Measurements from ENCODE around the gene CCDC92. TPM values are rescaled to one million over a fixed set of nuclear protein-coding genes. Genes with fewer than 3 reads are reported as not detected.

The CCDC92 gene
- total RNA-seq, 1 experiment from 2014 or later, result 16.8 TPM

GRCh38 chr12:124009781-124010180 is 37.1 kb upstream of the CCDC92 start:
- peaks cover 66% of the 10 kb centered on the region for H3K36me3 Mint-ChIP-seq (ENCODE audit: insufficient read depth, unreplicated experiment)
- BruUV-seq (replicated peaks), result no TSS peak

DNA sequence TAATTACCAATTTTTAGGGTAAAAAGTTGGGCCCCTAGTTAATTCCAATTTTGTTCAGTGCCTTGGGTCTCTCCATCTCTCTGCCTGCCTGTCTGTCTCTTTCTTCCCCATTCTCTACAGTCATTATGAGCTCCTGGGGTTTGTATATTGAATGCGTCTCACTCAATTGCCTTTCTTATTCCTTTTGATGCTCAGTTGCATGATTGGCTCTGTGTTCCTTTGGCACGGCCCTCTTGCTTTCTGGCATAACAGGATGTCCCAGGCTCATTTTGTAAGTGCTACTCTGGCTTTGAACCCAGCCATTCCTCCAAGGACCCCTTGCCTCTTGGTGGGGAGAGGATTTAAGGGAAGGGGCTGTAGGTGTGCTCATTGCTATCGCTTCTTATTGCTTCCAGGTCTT is 36.0 kb upstream of the CCDC92 start:
- CTCF ChIA-PET, result no interaction called here
- Histone ChIP-seq H3K36me3 (ENCODE audit: control insufficient read depth, insufficient read depth, low read length) (peaks cover 3% of the 10 kb centered on the region; the same call in 1 of the 2 replicates), H3K9me3 (no peaks in the 10 kb centered on the region), H3K27me3 (replicated peaks; ENCODE audit: control insufficient read depth, insufficient read depth, low read length) (no peaks in the 10 kb centered on the region), H3K4me1 (no peaks in the 10 kb centered on the region), H3K4me3 (ENCODE audit: low read depth, low read length) (no peak overlapping the region)
- no TSS peak for BruUV-seq (replicated peaks)
- no peak for TF ChIP-seq CTCF (IDR thresholded peaks at IDR 0.05; ENCODE audit: insufficient read depth in 1 of 2, low read depth in 1 of 2, low read length in 1 of 2, severe bottlenecking in 1 of 2, unreplicated experiment in 1 of 2)
- Mint-ChIP-seq H3K9me3 (ENCODE audit: unreplicated experiment) (no peaks in the 10 kb centered on the region), H3K27ac (ENCODE audit: unreplicated experiment) (no peak overlapping the region), H3K27me3 (ENCODE audit: insufficient read depth, unreplicated experiment) (no peaks in the 10 kb centered on the region), H3K36me3 (ENCODE audit: insufficient read depth, unreplicated experiment) (peaks cover 54% of the 10 kb centered on the region), H3K4me1 (ENCODE audit: low read depth, unreplicated experiment) (no peaks in the 10 kb centered on the region), H3K4me3 (ENCODE audit: unreplicated experiment) (no peak overlapping the region)
- DNase-seq, result no peak
- intact Hi-C loops (cut with micrococcal nuclease; ENCODE audit: unreplicated experiment), result no loop called here
- POLR2A ChIA-PET, result no interaction called here

More at GRCh38 chr12:124009781-124010180, 37.1 kb upstream of the CCDC92 start:
- ChIA-PET CTCF (no interaction called here), POLR2A (no interaction called here)
- no peaks in the 10 kb centered on the region for H3K9me3 ChIP-seq
- H3K4me1 ChIP-seq, result no peaks in the 10 kb centered on the region
- no peak overlapping the region for H3K4me3 Mint-ChIP-seq (ENCODE audit: unreplicated experiment)
- H3K36me3 ChIP-seq (ENCODE audit: control insufficient read depth, insufficient read depth, low read length), result peaks cover 3% of the 10 kb centered on the region; the same call in 1 of the 2 replicates
- no peaks in the 10 kb centered on the region for H3K9me3 Mint-ChIP-seq (ENCODE audit: unreplicated experiment)
- no peaks in the 10 kb centered on the region for H3K27me3 Mint-ChIP-seq (ENCODE audit: insufficient read depth, unreplicated experiment)
- TF ChIP-seq CTCF (IDR thresholded peaks at IDR 0.05; ENCODE audit: insufficient read depth in 1 of 2, low read depth in 1 of 2, low read length in 1 of 2, severe bottlenecking in 1 of 2, unreplicated experiment in 1 of 2), result no peak
- H3K4me3 ChIP-seq (ENCODE audit: low read depth, low read length), result no peak overlapping the region
- H3K27ac Mint-ChIP-seq (ENCODE audit: unreplicated experiment), result no peak overlapping the region
- intact Hi-C loops (cut with micrococcal nuclease; ENCODE audit: unreplicated experiment), result no loop called here
- no peaks in the 10 kb centered on the region for H3K4me1 Mint-ChIP-seq (ENCODE audit: low read depth, unreplicated experiment)
- no peak for DNase-seq
- no peaks in the 10 kb centered on the region for H3K27me3 ChIP-seq (replicated peaks; ENCODE audit: control insufficient read depth, insufficient read depth, low read length)

DNA sequence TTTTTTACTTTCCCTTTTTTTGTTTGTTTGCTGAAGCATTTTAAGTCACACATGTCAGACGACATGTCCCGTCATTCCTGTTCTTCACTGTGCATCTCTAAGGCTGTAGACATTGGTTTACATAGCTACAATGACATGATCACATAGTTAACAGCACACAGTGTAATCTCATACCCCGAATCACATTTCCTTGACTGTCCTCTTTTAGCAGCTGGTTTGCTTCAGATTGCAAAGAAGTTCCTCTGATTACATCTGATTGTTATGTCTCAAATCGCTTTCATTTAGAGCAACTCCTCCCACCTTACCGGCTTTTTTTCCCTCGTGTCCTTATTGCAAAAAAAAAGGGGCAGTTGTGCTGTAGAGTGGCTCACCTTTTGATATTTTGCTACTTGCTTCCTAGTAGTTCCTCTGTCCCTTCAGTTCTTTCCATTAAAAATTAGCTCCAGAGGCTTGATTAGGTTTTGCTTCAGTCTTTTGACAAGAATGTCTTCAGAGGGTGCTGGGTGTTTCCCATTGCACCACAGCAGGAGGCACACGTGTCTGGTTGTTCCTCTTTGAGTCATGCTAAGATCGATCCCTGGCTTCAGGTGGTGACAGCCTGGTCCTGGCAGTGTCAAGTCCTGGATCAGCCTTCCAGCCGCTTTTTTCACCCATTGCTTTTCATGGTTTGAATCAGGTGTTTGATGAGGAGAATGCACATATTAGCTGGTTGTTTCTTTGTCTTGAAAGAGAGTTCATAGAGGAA is 35.4 kb upstream of the CCDC92 start:
- peaks cover 2% of the 10 kb centered on the region; the same call in 1 of the 2 replicates for H3K36me3 ChIP-seq (ENCODE audit: control insufficient read depth, insufficient read depth, low read length)
- no peak for TF ChIP-seq CTCF (IDR thresholded peaks at IDR 0.05; ENCODE audit: insufficient read depth in 1 of 2, low read depth in 1 of 2, low read length in 1 of 2, severe bottlenecking in 1 of 2, unreplicated experiment in 1 of 2)
- DNase-seq, result no peak
- intact Hi-C loops (cut with micrococcal nuclease; ENCODE audit: unreplicated experiment), result no loop called here
- H3K9me3 Mint-ChIP-seq (ENCODE audit: unreplicated experiment), result no peaks in the 10 kb centered on the region
- CTCF ChIA-PET, result no interaction called here
- H3K4me1 ChIP-seq, result no peaks in the 10 kb centered on the region
- peaks cover 48% of the 10 kb centered on the region for H3K36me3 Mint-ChIP-seq (ENCODE audit: insufficient read depth, unreplicated experiment)
- H3K4me1 Mint-ChIP-seq (ENCODE audit: low read depth, unreplicated experiment), result no peaks in the 10 kb centered on the region
- no TSS peak for BruUV-seq (replicated peaks)
- no peak overlapping the region for H3K4me3 ChIP-seq (ENCODE audit: low read depth, low read length)
- no peaks in the 10 kb centered on the region for H3K9me3 ChIP-seq
- no peak overlapping the region for H3K4me3 Mint-ChIP-seq (ENCODE audit: unreplicated experiment)
- no peaks in the 10 kb centered on the region for H3K27me3 ChIP-seq (replicated peaks; ENCODE audit: control insufficient read depth, insufficient read depth, low read length)
- no peak overlapping the region for H3K27ac Mint-ChIP-seq (ENCODE audit: unreplicated experiment)
- POLR2A ChIA-PET, result no interaction called here
- H3K27me3 Mint-ChIP-seq (ENCODE audit: insufficient read depth, unreplicated experiment), result no peaks in the 10 kb centered on the region
